OCI-LY7 (cell line): ENCODE results near the gene CHD2. TPM values are rescaled to one million over a fixed set of nuclear protein-coding genes. Genes with fewer than 3 reads are reported as not detected.

Source experiments
- BruUV-seq: library from RNA; stranded (reverse); fragments of 400-500 nt; replicated peaks from 2 replicates; lab custom pipeline; 2021; lab: Mats Ljungman, UMichigan
- CTCF ChIA-PET: fragments of 300-600 bp; sonication (Branson Sonifier 250); formaldehyde crosslinking; loops from one replicate; lab custom pipeline; 2022; ENCODE audit warnings: antibody characterized with exemption; ENCODE audit not compliant: unreplicated experiment; lab: Charles Lee
- POLR2A ChIA-PET: fragments of 300-600 bp; sonication (Branson Sonifier 250); formaldehyde crosslinking; loops from one replicate; lab custom pipeline; 2022; ENCODE audit warnings: antibody characterized with exemption; lab: Charles Lee
- DNase-seq: peaks from one replicate; pipeline ENCODE4 v3.0.0-alpha.2; 2015; ENCODE audit warnings: low spot score
- H2AFZ ChIP-seq: fragments of 200-600 bp; sonication (generic), shearing (Covaris generic); 2 replicates; pipeline ENCODE4 v1.6.1; 2014; ENCODE audit warnings: mild to moderate bottlenecking, antibody characterized with exemption, low read length, moderate library complexity
- H3K27ac ChIP-seq: fragments of 200-600 bp; sonication (generic); 2 replicates; pipeline ENCODE4 v1.5.1; 2014; ENCODE audit warnings: mixed run types, low read depth, mild to moderate bottlenecking, moderate library complexity, low read length, inconsistent platforms; ENCODE audit not compliant: poor library complexity, severe bottlenecking
- H3K36me3 ChIP-seq: fragments of 200-600 bp; sonication (generic); 2 replicates; pipeline ENCODE4 v1.6.1; 2014; ENCODE audit warnings: mild to moderate bottlenecking, antibody characterized with exemption, low read length, moderate library complexity, mixed read lengths; ENCODE audit not compliant: insufficient read depth
- H3K4me1 ChIP-seq: fragments of 200-600 bp; sonication (generic); 2 replicates; pipeline ENCODE4 v1.5.1; 2014; ENCODE audit warnings: mild to moderate bottlenecking, low read length; ENCODE audit not compliant: insufficient read depth, poor library complexity, severe bottlenecking
- H3K4me2 ChIP-seq: fragments of 200-600 bp; sonication (generic); 2 replicates; pipeline ENCODE4 v1.6.1; 2014; ENCODE audit warnings: mild to moderate bottlenecking, low read length
- H3K4me3 ChIP-seq: fragments of 200-600 bp; sonication (generic); 2 replicates; pipeline ENCODE4 v1.5.1; 2014; ENCODE audit warnings: mild to moderate bottlenecking, low read depth, low read length; ENCODE audit not compliant: poor library complexity, severe bottlenecking
- H3K79me2 ChIP-seq: fragments of 200-600 bp; sonication (generic); 2 replicates; pipeline ENCODE4 v1.6.1; 2016; ENCODE audit warnings: low read depth, mild to moderate bottlenecking, low read length, moderate library complexity, mixed read lengths; ENCODE audit not compliant: insufficient read depth
- H3K9me2 ChIP-seq: fragments of 200-600 bp; sonication (generic); 2 replicates; pipeline ENCODE4 v1.6.1; 2016; ENCODE audit warnings: mild to moderate bottlenecking, low read length, mixed read lengths; ENCODE audit not compliant: insufficient read depth
- H3K9me3 ChIP-seq: fragments of 200-600 bp; sonication (generic); 2 replicates; pipeline ENCODE4 v1.6.1; 2014; ENCODE audit warnings: mild to moderate bottlenecking, mixed run types, low read length, mixed read lengths
- H4K20me1 ChIP-seq: fragments of 200-600 bp; sonication (generic); 2 replicates; pipeline ENCODE4 v1.6.1; 2014; ENCODE audit warnings: mild to moderate bottlenecking, antibody characterized with exemption, low read length, moderate library complexity, mixed read lengths; ENCODE audit not compliant: insufficient read depth
- EZH2phosphoT487 ChIP-seq: fragments of 200-600 bp; sonication (generic); IDR thresholded peaks from 2 replicates; pipeline ENCODE4 v1.6.1; 2018; ENCODE audit warnings: low read depth, borderline replicate concordance, mild to moderate bottlenecking, mixed run types, antibody characterized with exemption, low read length, moderate library complexity, mixed read lengths
- intact Hi-C: fragments of 100-400 bp; cut with micrococcal nuclease; formaldehyde crosslinking; loops from one replicate; pipeline ENCODE4 v1.10.0; 2022; ENCODE audit not compliant: unreplicated experiment
- total RNA-seq, 2 experiments: library from RNA; depleted of rRNA in 1 of 2; stranded (reverse); fragments of >200 nt in 1 of 2; shearing (Covaris generic) in 1 of 2; gene quantifications; 2 replicates each; pipeline ENCODE4 v1.2.3, GENCODE V29; 2014 to 2022
- TF ChIP-seq, protein P1 (sequence below): fragments of 200-600 bp; sonication (generic); conservative IDR thresholded peaks from 2 replicates; pipeline ENCODE4 v1.5.1; 2014; ENCODE audit warnings: mild to moderate bottlenecking, antibody characterized with exemption, low read length, moderate library complexity, mixed read lengths

The CHD2 gene
- total RNA-seq, 2 experiments from 2014 or later = 133 to 213 TPM

GRCh38 chr15:92909136-92909781 lies 9.1 kb downstream of the CHD2 start:
- Histone ChIP-seq H3K79me2 (peaks cover 100% of the 10 kb centered on the region), H3K27ac (no peak overlapping the region), H3K4me1 (peaks cover 74% of the 10 kb centered on the region), H2AFZ (no peak overlapping the region), H4K20me1 (peaks cover 32% of the 10 kb centered on the region; the same call in 1 of the 2 replicates), H3K9me2 (no peaks in the 10 kb centered on the region), H3K4me3 (no peak overlapping the region), H3K36me3 (peaks cover 85% of the 10 kb centered on the region), H3K4me2 (no peak overlapping the region), H3K9me3 (no peaks in the 10 kb centered on the region)
- intact Hi-C loops = loop anchor here (5.0 kb wide), 1 partner anchor 1057 kb away; the partner anchor contains the start of gene SLCO3A1
- ChIA-PET POLR2A (interaction anchor here (0.6 to 10.3 kb wide), 12 partner anchors 10 to 104 kb away, joined by 3 to 121 read pairs (median 6); no protein-coding TSS in a partner anchor), CTCF (interaction anchor here (0.6 kb wide), 1 partner anchor 8 kb away, joined by 3 read pairs; no protein-coding TSS in a partner anchor)
- no peak for DNase-seq
- no TSS peak for BruUV-seq
- TF ChIP-seq, protein P1, sequence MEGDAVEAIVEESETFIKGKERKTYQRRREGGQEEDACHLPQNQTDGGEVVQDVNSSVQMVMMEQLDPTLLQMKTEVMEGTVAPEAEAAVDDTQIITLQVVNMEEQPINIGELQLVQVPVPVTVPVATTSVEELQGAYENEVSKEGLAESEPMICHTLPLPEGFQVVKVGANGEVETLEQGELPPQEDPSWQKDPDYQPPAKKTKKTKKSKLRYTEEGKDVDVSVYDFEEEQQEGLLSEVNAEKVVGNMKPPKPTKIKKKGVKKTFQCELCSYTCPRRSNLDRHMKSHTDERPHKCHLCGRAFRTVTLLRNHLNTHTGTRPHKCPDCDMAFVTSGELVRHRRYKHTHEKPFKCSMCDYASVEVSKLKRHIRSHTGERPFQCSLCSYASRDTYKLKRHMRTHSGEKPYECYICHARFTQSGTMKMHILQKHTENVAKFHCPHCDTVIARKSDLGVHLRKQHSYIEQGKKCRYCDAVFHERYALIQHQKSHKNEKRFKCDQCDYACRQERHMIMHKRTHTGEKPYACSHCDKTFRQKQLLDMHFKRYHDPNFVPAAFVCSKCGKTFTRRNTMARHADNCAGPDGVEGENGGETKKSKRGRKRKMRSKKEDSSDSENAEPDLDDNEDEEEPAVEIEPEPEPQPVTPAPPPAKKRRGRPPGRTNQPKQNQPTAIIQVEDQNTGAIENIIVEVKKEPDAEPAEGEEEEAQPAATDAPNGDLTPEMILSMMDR = no peak
- TF ChIP-seq EZH2phosphoT487 = no peak

- H3K79me2 ChIP-seq = peaks cover 100% of the 10 kb centered on the region
- H3K4me2 ChIP-seq = no peak overlapping the region
- H3K4me1 ChIP-seq = peaks cover 76% of the 10 kb centered on the region
- TF ChIP-seq, protein P1 = no peak
- no peak for TF ChIP-seq EZH2phosphoT487
- ChIA-PET CTCF (no interaction called here), POLR2A (no interaction called here)
- H3K9me3 ChIP-seq = no peaks in the 10 kb centered on the region
- DNase-seq = no peak
- no peak overlapping the region for H2AFZ ChIP-seq
- no peak overlapping the region for H3K27ac ChIP-seq
- H3K9me2 ChIP-seq = no peaks in the 10 kb centered on the region
- peaks cover 86% of the 10 kb centered on the region for H3K36me3 ChIP-seq
- intact Hi-C loops = no loop called here
- BruUV-seq = no TSS peak
- no peak overlapping the region for H3K4me3 ChIP-seq
- H4K20me1 ChIP-seq = peaks cover 23% of the 10 kb centered on the region; the same call in 1 of the 2 replicates
Measured at GRCh38 chr15:92910451-92910850, 10.3 kb downstream of the CHD2 start.

DNA sequence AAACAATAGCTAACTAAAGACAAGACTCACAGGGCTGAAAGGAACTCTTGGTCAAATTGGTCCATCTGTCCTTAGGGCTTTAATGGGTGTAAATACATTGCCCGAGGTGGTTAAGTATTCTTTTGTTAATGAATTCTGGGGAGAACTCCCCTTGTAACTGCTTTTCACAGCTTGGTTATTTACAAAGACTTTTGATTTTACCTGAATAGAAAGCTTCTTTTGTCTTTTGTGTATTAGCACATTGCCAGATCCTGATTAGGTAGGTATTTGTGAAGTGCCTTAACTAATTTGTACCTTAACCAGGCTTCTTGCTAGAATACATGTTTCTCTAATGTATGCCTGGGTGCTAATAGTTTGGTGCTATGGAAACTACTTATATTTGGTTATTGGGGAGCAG lies 14.0 kb downstream of the CHD2 start:
- intact Hi-C loops = no loop called here
- Histone ChIP-seq H4K20me1 (0 out of 2 replicates have a peak, but pooled peaks cover 5% of the 10 kb centered on the region), H3K4me3 (no peak overlapping the region), H3K9me2 (no peaks in the 10 kb centered on the region), H2AFZ (no peak overlapping the region), H3K36me3 (peaks cover 89% of the 10 kb centered on the region), H3K9me3 (no peaks in the 10 kb centered on the region), H3K4me1 (peaks cover 59% of the 10 kb centered on the region), H3K79me2 (peaks cover 100% of the 10 kb centered on the region), H3K4me2 (peak overlapping the region; percentile 27), H3K27ac (peak overlapping the region; percentile 19)
- TF ChIP-seq, protein P1 = no peak
- no peak for TF ChIP-seq EZH2phosphoT487
- POLR2A ChIA-PET = interaction anchor here (0.8 to 3.4 kb wide), 8 partner anchors 10 to 106 kb away, joined by 3 to 19 read pairs (median 4); partner anchors contain the start of gene CHD2
- CTCF ChIA-PET = interaction anchor here (0.8 kb wide), 1 partner anchor 117 kb away, joined by 5 read pairs; no protein-coding TSS in a partner anchor
- BruUV-seq = no TSS peak
- no peak for DNase-seq
